Gastroesophageal sphincter (tissue), 3 donors: Measurements from ENCODE around the gene PTK6.

Experiments
- CTCF ChIP-seq, 4 experiments: fragments of 200-600 bp in 2 of 4; fragments of 450-650 bp in 2 of 4; sonication (generic) in 1 of 4; IDR thresholded peaks; one replicate each; pipeline ENCODE4 v1.5.1; 2017 to 2019; ENCODE audit warnings: antibody characterized with exemption in 4 of 4, mild to moderate bottlenecking in 2 of 4, moderate library complexity in 2 of 4
- POLR2A ChIP-seq, 2 donors: fragments of 450-650 bp; IDR thresholded peaks; one replicate each; pipeline ENCODE4 v1.6.1; 2017; ENCODE audit warnings: antibody characterized with exemption in 2 of 2, mild to moderate bottlenecking in 2 of 2, moderate library complexity in 1 of 2

- TF ChIP-seq POLR2A (IDR thresholded peaks at IDR 0.05) (no peak), CTCF (IDR thresholded peaks at IDR 0.05) (no peak)
These were observed 10.0 kb downstream of the PTK6 start for GRCh38 chr20:63527184-63527583.
